Suprapubic skin (tissue), 4 donors: ENCODE results near the gene PNPLA2. TPM values are rescaled to one million over a fixed set of nuclear protein-coding genes. Genes with fewer than 3 reads are reported as not detected.

Source experiments
- DNase-seq, 2 donors: peaks; one replicate each; pipeline ENCODE4 v3.0.0-alpha.2; 2019; ENCODE audit warnings: low spot score in 2 of 2
- H3K27ac ChIP-seq: fragments of 200-600 bp; sonication (generic); one replicate; pipeline ENCODE4 v1.5.1; 2019
- H3K27me3 ChIP-seq: fragments of 200-600 bp; sonication (generic); one replicate; pipeline ENCODE4 v1.5.1; 2019
- H3K36me3 ChIP-seq: fragments of 200-600 bp; sonication (generic); one replicate; pipeline ENCODE4 v1.5.1; 2019
- H3K4me1 ChIP-seq: fragments of 200-600 bp; sonication (generic); one replicate; pipeline ENCODE4 v1.5.1; 2019
- H3K4me3 ChIP-seq: fragments of 200-600 bp; sonication (generic); one replicate; pipeline ENCODE4 v1.5.1; 2019; ENCODE audit warnings: mild to moderate bottlenecking
- H3K9me3 ChIP-seq: fragments of 200-600 bp; sonication (generic); one replicate; pipeline ENCODE4 v1.5.1; 2019
- EP300 ChIP-seq: sonication (generic); formaldehyde crosslinking; IDR thresholded peaks from one replicate; pipeline ENCODE4 v1.6.1; 2017; ENCODE audit warnings: antibody characterized with exemption
- POLR2A ChIP-seq, 2 donors: fragments of 450-650 bp; IDR thresholded peaks; one replicate each; pipeline ENCODE4 v1.6.1; 2017; ENCODE audit warnings: antibody characterized with exemption in 2 of 2, mild to moderate bottlenecking in 2 of 2, moderate library complexity in 2 of 2
- POLR2AphosphoS5 ChIP-seq, 3 donors: sonication (generic); formaldehyde crosslinking; IDR thresholded peaks; one replicate each; pipeline ENCODE4 v1.6.1; 2017; ENCODE audit warnings: antibody characterized with exemption in 3 of 3
- WGBS: methylation state at CpG from one replicate; pipeline ENCODE4 v1.1.5; 2018; 5-methylcytosine and 5-hydroxymethylcytosine counted together
- total RNA-seq, 4 donors: library from RNA; depleted of rRNA; stranded (reverse); fragments of >200 nt; gene quantifications; one replicate each; pipeline ENCODE4 v1.1.0, GENCODE V29; 2016
- TF ChIP-seq, protein P1 (sequence below), 2 donors: fragments of 200-600 bp in 1 of 2; fragments of 450-650 bp in 1 of 2; sonication (generic) in 1 of 2; IDR thresholded peaks; one replicate each; pipeline ENCODE4 v1.5.1; 2016 to 2019; ENCODE audit warnings: antibody characterized with exemption in 2 of 2, mild to moderate bottlenecking in 1 of 2, moderate library complexity in 1 of 2

The PNPLA2 gene
- total RNA-seq, 4 donors from 2014 or later: 74.9 to 117 (median 85.9) TPM

DNA sequence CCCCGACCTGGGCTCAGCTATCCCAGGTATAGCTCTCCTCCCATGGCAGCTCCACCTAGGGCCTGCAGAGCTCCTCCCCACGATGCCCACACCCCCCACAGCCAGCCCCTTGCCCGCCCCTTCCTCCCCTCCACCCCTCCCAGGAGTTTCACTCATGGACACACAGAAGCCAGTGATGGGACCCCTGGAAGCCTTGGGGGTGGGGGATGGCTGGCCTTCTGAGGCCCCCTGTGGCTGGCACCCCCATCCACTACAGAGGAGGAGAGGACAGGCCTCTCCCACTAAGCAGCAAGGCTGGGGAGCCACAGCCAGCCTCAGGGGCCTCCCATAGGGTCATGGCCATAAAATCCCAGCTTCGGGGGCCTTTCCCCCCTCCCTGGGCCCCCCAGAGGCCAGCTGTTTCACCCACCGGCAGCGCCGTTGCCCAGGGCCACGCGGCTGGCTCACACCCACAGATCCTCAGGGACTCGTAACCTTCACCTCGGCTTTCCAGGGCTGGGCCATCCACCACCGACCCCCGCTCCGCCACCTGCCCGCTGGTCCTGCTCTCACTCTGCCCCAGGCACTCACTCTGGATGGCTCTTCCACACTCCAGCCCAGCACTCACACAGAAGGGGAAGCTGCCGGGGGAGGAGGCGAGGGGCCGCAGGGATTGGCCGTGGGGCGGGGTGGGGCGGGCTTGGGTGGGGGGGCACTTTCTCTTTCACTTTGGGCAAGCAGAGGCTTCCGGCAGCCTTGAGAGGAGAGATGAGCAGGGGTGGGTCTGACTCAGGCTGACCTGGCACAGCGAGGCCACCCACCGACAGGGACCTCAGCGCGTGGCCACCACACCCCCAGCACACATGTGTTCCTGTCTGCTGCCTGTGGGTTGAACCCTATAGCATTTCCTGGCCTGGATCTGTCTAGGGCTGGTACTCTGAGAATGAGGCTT, 22.8 kb upstream of the PNPLA2 start:
- Histone ChIP-seq H3K9me3 (no peaks in the 10 kb centered on the region), H3K27me3 (no peaks in the 10 kb centered on the region), H3K4me1 (peaks cover 44% of the 10 kb centered on the region), H3K36me3 (peaks cover 25% of the 10 kb centered on the region), H3K27ac (peak overlapping the region; percentile 78), H3K4me3 (peak overlapping the region; percentile 72)
- peak in 1 of 2 donors; percentile 84 for DNase-seq
- TF ChIP-seq, protein P1, sequence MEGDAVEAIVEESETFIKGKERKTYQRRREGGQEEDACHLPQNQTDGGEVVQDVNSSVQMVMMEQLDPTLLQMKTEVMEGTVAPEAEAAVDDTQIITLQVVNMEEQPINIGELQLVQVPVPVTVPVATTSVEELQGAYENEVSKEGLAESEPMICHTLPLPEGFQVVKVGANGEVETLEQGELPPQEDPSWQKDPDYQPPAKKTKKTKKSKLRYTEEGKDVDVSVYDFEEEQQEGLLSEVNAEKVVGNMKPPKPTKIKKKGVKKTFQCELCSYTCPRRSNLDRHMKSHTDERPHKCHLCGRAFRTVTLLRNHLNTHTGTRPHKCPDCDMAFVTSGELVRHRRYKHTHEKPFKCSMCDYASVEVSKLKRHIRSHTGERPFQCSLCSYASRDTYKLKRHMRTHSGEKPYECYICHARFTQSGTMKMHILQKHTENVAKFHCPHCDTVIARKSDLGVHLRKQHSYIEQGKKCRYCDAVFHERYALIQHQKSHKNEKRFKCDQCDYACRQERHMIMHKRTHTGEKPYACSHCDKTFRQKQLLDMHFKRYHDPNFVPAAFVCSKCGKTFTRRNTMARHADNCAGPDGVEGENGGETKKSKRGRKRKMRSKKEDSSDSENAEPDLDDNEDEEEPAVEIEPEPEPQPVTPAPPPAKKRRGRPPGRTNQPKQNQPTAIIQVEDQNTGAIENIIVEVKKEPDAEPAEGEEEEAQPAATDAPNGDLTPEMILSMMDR (IDR thresholded peaks at IDR 0.05): no peak
- TF ChIP-seq POLR2A (IDR thresholded peaks at IDR 0.05) (no peak), POLR2AphosphoS5 (IDR thresholded peaks at IDR 0.05) (no peak), EP300 (no peak)
- WGBS: 0% methylated on average over 1 of the region's 26 CpGs

DNA sequence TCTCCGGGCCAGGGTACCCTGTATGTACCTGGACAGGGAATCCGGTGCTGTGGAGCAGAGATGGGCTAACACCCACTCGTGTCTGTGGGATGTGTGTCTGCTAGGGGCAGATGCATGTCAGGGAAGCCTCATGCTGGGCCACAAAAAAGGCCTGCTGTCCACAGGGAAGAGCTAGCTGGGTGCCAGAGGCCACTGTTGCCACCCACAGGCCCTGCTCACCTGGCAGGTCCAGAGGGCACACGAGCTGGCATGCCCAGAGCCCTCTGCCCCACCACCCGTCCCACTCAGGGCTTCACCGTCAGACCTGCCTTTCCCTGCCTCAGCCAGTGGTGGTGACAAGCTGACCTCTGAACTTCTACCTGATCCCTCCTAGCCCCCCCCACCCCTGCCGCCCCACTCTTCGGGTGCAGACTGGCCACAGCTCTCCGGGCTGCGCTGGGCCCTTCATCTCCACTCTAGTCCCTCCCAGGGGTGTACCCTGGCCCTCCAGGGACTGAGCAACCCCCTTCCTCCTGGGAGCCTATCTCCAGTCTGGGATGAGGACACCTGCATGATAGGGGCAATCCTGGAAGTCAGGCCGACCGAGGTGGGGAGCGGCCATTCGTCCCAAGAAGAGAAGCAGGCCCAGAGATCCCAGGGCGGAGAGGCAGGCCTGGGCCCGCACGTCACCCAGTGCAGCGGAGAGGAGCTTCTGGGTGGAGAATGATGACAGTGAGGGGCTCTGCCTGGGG, 22.0 kb upstream of the PNPLA2 start:
- H3K27me3 ChIP-seq: no peaks in the 10 kb centered on the region
- H3K9me3 ChIP-seq: no peaks in the 10 kb centered on the region
- TF ChIP-seq POLR2A (IDR thresholded peaks at IDR 0.05) (no peak), EP300 (no peak), POLR2AphosphoS5 (IDR thresholded peaks at IDR 0.05) (no peak)
- TF ChIP-seq, protein P1 (IDR thresholded peaks at IDR 0.05): no peak
- DNase-seq: no peak
- peaks cover 27% of the 10 kb centered on the region for H3K36me3 ChIP-seq
- WGBS: 12% methylated on average over 6 of the region's 18 CpGs
- peaks cover 44% of the 10 kb centered on the region for H3K4me1 ChIP-seq
- H3K27ac ChIP-seq: peak overlapping the region; percentile 78
- H3K4me3 ChIP-seq: peak overlapping the region; percentile 72

DNA sequence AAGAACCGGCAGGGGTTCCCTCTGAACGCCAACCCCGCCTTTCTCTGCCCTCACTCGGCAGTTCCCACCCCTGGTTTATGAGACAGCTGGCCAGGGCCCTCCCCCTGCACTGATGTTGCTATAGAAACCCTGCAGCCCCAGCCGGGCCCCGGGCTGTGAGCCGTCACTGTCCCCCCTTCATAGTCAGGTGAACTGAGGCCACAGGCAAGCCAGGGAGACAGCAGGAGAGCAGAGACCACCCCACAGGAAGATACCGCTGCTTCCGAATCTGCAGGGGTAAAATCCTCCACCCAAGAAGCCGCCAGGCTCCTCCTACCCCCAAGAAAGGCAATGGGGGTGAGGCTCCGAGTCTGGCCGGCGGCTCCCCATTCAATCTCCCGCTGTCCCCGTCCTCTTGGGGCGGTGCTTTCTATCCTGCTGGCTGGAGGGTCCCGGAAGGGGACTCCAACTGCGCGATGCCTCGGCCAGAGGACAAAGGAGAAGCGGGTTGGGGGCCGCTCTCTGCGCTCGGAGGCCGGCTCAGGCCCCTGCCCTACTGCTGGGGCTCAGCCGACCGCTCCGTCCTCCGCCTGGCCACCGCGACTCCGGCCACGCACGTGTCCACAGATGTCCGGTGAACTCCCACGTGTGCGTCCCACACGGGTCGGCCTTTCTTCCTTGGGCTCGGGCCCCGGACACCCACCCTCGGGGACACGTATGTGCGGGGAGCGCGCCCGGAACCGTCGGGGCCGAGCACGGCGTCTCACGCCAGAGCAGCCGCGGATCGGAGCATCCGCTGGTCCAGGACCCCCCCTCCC, 21.2 kb upstream of the PNPLA2 start:
- Histone ChIP-seq H3K4me3 (peak overlapping the region; percentile 72), H3K27me3 (no peaks in the 10 kb centered on the region), H3K36me3 (peaks cover 24% of the 10 kb centered on the region), H3K27ac (peak overlapping the region; percentile 78), H3K9me3 (no peaks in the 10 kb centered on the region), H3K4me1 (peaks cover 44% of the 10 kb centered on the region)
- TF ChIP-seq EP300 (no peak), POLR2A (IDR thresholded peaks at IDR 0.05) (no peak), POLR2AphosphoS5 (IDR thresholded peaks at IDR 0.05) (no peak)
- TF ChIP-seq, protein P1 (IDR thresholded peaks at IDR 0.05): no peak
- WGBS: 2% methylated on average over 13 of the region's 57 CpGs
- DNase-seq: no peak

DNA sequence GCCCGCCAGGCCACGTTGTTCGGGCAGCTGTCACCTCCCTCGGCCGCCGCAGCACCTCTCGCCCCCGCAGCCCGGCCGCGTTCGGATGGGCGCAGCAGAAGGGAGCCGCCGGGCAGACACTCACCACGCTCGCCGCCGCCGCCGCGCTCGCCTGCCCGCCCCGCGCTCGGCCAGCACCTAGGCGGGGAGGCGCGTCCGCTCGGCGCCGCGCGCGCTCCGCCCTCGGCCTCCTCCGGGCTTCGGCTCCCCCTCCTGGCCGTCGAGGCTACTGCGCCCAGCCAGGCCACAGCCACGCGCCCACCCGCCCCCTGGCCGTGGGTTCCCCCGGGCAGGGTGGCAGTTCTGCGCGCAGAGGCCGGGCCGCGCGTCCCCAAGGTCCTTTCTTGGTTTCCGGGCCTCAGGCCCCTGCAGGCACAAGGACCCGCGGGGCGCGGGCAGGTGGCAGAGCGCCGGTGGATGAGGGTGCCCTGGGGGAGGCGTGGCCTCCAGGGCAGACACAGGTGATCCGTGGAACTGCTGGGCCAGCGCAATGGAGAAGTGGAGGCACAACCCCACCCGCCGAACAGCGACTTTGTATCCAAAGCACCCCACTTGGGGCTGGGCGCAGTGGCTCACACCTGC, 20.5 kb upstream of the PNPLA2 start, which contains the start of gene SLC25A22:
SLC25A22 (minus strand) TSS at position 189 of the 621 bp plus-strand sequence. CDS start 3,275 bp downstream, outside the sequence.
- DNase-seq: no peak
- TF ChIP-seq POLR2A (IDR thresholded peaks at IDR 0.05): no peak
- TF ChIP-seq, protein P1 (IDR thresholded peaks at IDR 0.05): peak; percentile 82 to 93
- peak within 1 kb of the TSS; percentile 78 for H3K27ac ChIP-seq
- H3K4me3 ChIP-seq: peak within 1 kb of the TSS; percentile 72
- H3K27me3 ChIP-seq: no peaks in the 10 kb centered on the region
- WGBS: no CpG with 5 or more reads among the region's 69 CpGs
- peaks cover 44% of the 10 kb centered on the region for H3K4me1 ChIP-seq
- no peaks in the 10 kb centered on the region for H3K9me3 ChIP-seq
- peaks cover 23% of the 10 kb centered on the region for H3K36me3 ChIP-seq
